ENCODE measurements around the gene CAMK1D. TPM values are rescaled to one million over a fixed set of nuclear protein-coding genes. Genes with fewer than 3 reads are reported as not detected.

CAMK1D gene
- total RNA-seq, 4 donors from 2014 or later: 8.8 to 17.8 (median 13.9) TPM

DNA sequence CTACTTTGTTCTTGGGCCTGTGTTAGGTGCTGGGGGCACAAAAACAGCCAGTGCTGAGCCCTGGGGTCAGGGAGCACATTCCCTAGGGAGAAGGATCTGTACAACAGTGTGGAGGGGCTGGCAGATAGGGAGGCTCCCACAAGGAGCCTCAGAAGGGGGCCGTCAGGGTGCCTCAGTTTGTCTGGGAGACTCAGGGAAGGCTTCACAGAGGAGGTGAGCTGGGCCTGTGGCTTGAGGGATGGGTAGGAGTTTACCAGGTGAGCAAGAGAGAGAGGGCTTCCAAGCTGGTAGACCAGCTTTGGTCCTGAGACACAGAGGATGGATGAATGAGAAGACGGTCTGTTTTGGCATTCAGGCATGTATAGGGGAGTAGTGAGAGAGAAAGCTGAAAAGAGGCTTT is 52.1 kb downstream of the CAMK1D start:
- TF ChIP-seq, protein P1, sequence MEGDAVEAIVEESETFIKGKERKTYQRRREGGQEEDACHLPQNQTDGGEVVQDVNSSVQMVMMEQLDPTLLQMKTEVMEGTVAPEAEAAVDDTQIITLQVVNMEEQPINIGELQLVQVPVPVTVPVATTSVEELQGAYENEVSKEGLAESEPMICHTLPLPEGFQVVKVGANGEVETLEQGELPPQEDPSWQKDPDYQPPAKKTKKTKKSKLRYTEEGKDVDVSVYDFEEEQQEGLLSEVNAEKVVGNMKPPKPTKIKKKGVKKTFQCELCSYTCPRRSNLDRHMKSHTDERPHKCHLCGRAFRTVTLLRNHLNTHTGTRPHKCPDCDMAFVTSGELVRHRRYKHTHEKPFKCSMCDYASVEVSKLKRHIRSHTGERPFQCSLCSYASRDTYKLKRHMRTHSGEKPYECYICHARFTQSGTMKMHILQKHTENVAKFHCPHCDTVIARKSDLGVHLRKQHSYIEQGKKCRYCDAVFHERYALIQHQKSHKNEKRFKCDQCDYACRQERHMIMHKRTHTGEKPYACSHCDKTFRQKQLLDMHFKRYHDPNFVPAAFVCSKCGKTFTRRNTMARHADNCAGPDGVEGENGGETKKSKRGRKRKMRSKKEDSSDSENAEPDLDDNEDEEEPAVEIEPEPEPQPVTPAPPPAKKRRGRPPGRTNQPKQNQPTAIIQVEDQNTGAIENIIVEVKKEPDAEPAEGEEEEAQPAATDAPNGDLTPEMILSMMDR (IDR thresholded peaks at IDR 0.05; ENCODE audit: low read depth): no peak

DNA sequence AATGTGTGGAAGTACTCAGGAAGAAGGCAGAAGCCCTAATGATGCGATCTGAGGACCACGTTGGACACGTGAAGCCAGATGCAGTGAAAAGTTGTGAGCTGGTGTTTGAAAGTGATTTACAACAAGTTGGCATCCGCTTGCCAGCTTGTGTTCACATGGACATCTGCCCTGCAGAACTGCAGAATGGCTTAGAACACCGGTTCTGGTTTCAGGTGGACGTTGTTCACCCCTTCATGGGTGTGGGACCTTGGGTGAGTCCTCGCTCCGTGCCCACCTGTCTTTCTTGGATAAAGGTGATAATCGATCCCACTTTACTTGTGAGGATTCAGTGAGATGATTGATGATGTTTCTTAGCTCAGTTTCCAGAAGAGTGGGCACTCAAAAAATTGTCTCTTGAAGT is 53.8 kb downstream of the CAMK1D start:
- TF ChIP-seq, protein P1 (IDR thresholded peaks at IDR 0.05; ENCODE audit: low read depth): no peak

DNA sequence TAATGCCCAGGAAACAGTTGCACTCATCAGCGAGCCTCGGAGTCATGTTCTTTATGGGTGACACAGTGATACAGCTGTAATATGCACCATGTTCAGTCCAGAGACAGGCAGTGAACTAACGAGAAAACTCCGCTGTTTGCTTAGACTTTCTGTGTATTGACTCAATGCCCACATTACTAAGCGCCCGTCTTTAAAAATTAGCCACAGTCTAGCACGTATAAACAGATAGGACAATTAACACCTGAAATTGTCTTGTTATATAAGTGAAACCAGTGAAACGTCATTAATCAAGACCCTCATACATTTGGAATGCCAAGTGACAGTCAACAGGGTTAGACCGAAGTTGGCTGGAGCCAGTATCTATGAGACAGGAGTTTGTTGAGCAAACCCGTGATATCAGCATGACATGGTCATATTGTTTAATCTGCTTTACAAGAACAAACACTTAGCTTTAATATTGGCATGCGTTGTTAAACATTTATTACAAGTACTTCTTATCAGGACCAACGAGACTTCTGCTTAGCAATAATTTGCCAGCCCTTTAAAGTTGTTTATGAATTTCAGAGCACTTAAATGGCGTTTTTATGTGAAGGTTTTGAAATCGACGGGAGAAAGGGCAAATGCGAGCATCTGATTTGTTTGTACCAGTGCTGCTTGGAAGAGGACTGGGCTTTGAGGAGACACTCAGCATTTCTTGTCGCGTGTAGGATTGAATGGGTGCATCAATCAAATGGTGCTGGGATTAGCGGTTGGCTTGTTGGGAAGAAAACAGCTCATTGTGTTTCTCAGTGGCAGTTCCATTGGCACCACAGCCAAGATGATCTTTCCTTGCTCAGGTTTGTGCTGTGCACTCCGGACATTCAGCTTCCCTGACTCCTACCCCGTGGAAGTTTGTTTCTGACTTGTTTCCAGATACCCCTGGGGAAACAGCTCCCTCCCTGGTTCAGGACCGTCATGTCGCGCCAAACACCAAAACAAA is 56.3 kb downstream of the CAMK1D start:
- TF ChIP-seq, protein P1 (IDR thresholded peaks at IDR 0.05; ENCODE audit: low read depth): no peak

DNA sequence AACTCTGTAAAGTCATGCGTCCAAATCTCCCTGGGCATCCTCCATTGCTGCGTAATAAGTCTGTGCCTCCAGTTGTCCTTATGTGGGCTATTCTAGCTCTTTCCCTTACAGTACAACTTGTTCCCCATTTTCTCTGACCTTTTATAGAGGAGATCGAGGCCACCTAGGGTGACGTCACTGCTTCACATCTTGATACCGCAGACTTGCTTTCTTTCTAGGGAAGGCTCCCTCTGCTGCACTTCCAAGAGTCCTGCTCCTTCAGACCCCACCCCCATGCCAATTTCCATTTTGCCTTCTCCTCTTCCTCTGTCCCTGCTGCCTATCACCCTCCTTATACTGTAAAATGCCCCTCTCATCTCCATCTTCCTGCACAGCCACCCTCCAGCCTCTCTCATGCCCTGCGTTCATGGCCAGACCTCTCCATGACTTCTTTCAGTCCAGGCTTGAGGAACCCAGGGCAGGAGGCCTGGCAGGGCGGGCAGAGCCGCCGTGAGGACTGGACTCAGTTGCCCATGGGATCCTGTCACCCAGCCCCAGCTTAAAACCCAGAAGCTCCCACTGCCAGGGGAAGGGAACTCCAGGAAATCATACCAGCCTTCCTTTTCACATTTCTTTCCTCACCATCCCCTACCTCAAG is 57.5 kb downstream of the CAMK1D start:
- TF ChIP-seq, protein P1 (IDR thresholded peaks at IDR 0.05; ENCODE audit: low read depth): no peak

DNA sequence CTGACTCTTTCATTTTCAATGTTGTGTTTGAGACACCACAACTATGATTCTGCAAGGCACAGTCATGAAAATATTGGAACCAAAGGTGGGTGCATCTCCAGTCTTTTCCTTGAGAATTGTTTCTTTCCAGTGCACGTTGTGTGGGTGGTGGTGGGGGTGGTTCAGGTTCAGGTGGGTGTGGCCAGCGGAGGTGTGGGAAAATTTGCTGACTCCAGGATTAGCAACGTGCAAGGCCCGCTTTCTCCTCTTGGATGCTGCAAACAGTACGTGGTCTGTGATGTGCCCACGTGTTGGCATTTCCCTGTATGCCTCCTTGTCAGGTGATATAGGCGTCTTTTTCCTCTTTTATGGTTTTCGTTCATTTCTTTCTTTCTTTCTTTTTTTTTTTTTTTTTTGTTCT is 59.1 kb downstream of the CAMK1D start:
- TF ChIP-seq, protein P1 (IDR thresholded peaks at IDR 0.05; ENCODE audit: low read depth): no peak

DNA sequence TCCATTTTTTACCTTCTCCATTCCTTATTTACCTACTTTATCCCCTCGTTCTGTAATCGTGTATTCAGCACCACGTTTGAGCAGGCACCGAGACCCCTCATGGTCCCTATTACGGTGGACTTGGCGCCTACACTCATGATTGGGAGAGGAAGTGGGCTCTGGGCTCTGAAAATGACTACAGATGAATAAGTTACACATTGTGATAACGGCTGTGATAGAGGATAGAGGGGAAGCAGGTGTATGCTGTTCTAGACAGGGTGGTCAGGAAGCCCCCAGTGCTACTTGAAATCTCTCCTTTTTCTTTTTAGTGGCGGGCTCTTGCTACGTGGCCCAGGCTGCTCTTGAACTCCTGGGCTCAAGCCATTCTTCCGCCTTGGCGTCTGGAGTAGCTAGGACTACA is 59.8 kb downstream of the CAMK1D start:
- TF ChIP-seq, protein P1 (IDR thresholded peaks at IDR 0.05; ENCODE audit: low read depth): no peak

DNA sequence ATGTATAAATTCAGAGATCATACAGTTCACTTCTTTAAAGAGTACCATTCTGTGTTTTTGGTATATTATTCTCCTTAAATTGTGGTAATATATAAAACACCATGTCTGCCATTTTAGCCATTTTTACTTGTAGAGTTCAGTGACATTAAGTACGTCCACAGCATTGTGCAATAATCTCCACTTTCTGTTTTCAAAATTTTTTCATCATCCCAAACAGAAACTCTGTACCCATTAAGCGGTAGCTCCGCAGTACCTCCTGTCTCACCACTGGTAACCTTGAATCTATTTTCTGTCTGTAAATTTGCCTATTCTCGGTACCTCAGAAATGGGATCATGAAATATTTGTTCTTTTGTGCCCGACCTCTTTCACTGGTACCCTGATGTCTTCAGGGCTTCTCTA is 60.3 kb downstream of the CAMK1D start:
- TF ChIP-seq, protein P1 (IDR thresholded peaks at IDR 0.05; ENCODE audit: low read depth): no peak
